Tibial nerve (tissue), 4 donors: ENCODE measurements around the gene BCOR. TPM values are rescaled to one million over a fixed set of nuclear protein-coding genes. Genes with fewer than 3 reads are reported as not detected.

ENCODE experiments used
- DNase-seq, 2 donors: peaks; one replicate each; pipeline ENCODE4 v3.0.0-alpha.2; 2019; ENCODE audit warnings: low spot score in 2 of 2
- H3K27ac ChIP-seq, 4 donors: fragments of 200-600 bp; sonication (generic) in 3 of 4; one replicate each; pipeline ENCODE4 v1.5.1; 2017 to 2019; ENCODE audit warnings: mild to moderate bottlenecking in 1 of 4
- H3K27me3 ChIP-seq, 2 donors: fragments of 200-600 bp; sonication (generic) in 1 of 2; one replicate each; pipeline versions ENCODE4 v1.5.1 to v1.6.0; 2017 to 2019
- H3K36me3 ChIP-seq, 3 donors: fragments of 200-600 bp; sonication (generic); one replicate each; pipeline ENCODE4 v1.5.1; 2018 to 2019
- H3K4me1 ChIP-seq, 4 donors: fragments of 200-600 bp; sonication (generic) in 3 of 4; one replicate each; pipeline ENCODE4 v1.5.1; 2017 to 2019
- H3K4me3 ChIP-seq, 4 donors: fragments of 200-600 bp; sonication (generic) in 3 of 4; one replicate each; pipeline ENCODE4 v1.5.1; 2017 to 2019; ENCODE audit warnings: mild to moderate bottlenecking in 1 of 4, moderate library complexity in 1 of 4
- H3K9me3 ChIP-seq, 4 donors: fragments of 200-600 bp; sonication (generic) in 3 of 4; one replicate each; pipeline ENCODE4 v1.5.1; 2017 to 2019
- CTCF ChIP-seq, 5 experiments: fragments of 200-600 bp in 3 of 5; fragments of 450-650 bp in 2 of 5; sonication (generic) in 3 of 5; IDR thresholded peaks; one replicate each; pipeline ENCODE4 v1.5.1; 2016 to 2019; ENCODE audit warnings: antibody characterized with exemption in 5 of 5, mild to moderate bottlenecking in 3 of 5, moderate library complexity in 2 of 5
- EP300 ChIP-seq, 2 donors: sonication (generic); formaldehyde crosslinking; IDR thresholded peaks; one replicate each; pipeline ENCODE4 v1.6.1; 2017; ENCODE audit warnings: antibody characterized with exemption in 2 of 2, mild to moderate bottlenecking in 1 of 2
- POLR2A ChIP-seq, 2 donors: fragments of 450-650 bp; IDR thresholded peaks; one replicate each; pipeline ENCODE4 v1.6.1; 2017; ENCODE audit warnings: antibody characterized with exemption in 2 of 2, mild to moderate bottlenecking in 2 of 2, moderate library complexity in 2 of 2
- WGBS, 2 donors: methylation state at CpG; one replicate each; pipeline ENCODE4 v1.1.5; 2018; 5-methylcytosine and 5-hydroxymethylcytosine counted together
- total RNA-seq, 4 donors: library from RNA; depleted of rRNA; stranded (reverse); fragments of >200 nt; gene quantifications; one replicate each; pipeline ENCODE4 v1.1.0, GENCODE V29; 2016

Gene BCOR
- total RNA-seq, 4 donors from 2014 or later: 16.2 to 34.7 (median 23.7) TPM

DNA sequence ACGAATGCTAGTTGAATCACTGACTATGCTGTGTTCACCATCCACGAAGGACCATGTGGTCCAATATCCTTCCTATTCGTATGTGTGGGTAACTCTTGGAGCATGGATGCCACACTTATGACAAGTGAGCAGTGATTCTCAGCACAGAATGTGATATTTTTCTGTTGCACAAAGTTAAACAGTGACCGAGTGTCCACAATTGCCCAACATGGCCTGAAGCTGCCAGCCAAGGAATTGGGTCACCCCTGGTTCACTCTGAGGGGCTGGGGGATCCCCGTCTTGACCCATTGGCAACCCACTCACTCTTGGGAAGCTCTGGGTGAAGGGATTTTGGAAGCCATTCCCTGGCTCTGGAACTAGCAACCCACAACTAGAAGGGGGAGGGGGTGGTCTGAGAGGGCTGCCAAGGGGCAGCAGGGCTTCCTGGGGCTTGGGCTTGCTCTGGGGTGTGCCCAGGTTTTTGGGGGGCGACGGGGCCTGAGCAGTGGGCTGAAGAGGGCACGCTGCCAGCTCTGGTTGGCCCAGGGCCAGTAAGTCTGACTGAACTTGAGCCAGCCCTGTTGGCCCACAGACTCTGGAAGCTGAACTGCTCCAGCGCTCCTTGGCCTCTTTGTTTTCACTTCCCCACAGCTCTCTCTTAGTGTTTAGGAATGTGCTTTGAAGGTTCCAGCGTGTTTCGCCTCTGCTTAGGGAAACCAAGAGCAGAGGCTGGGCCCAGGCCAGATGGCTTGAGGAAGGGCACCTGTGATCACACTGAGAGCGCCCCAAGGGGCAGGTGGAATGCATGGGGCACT is 43.1 kb upstream of the BCOR start:
- H3K4me1 ChIP-seq: peaks cover 0 to 28% (median 8%) of the 10 kb centered on the region in 4 donors
- H3K9me3 ChIP-seq: no peaks in the 10 kb centered on the region
- H3K27me3 ChIP-seq: peaks cover 0 to 23% of the 10 kb centered on the region in 2 donors
- TF ChIP-seq EP300 (IDR thresholded peaks at IDR 0.05): peak in 1 of 2 donors; percentile 82
- no peak for TF ChIP-seq CTCF (IDR thresholded peaks at IDR 0.05)
- 8 to 21% methylated on average over 8 to 12 of the region's 12 CpGs for WGBS, 2 donors
- peak overlapping the region in 3 of 4 donors; percentile 34 to 73 (median 70) for H3K27ac ChIP-seq
- DNase-seq: peak in 1 of 2 donors; percentile 50
- no peaks in the 10 kb centered on the region for H3K36me3 ChIP-seq
- H3K4me3 ChIP-seq: no peak overlapping the region

GRCh38 chrX:40132751-40133150 is 35.0 kb upstream of the BCOR start:
- 51 to 60% methylated on average over 7 of the region's 7 CpGs for WGBS, 2 donors
- Histone ChIP-seq H3K9me3 (no peaks in the 10 kb centered on the region), H3K4me1 (no peaks in the 10 kb centered on the region), H3K27ac (peak overlapping the region in 2 of 4 donors; percentile 4 to 62), H3K27me3 (no peaks in the 10 kb centered on the region), H3K36me3 (no peaks in the 10 kb centered on the region), H3K4me3 (no peak overlapping the region)
- TF ChIP-seq EP300 (IDR thresholded peaks at IDR 0.05) (peak in 1 of 2 donors; percentile 35), POLR2A (IDR thresholded peaks at IDR 0.05) (no peak)
- DNase-seq: peak; percentile 54 to 70

GRCh38 chrX:40131654-40132337 is 34.0 kb upstream of the BCOR start:
- H3K4me1 ChIP-seq: no peaks in the 10 kb centered on the region
- no peak for TF ChIP-seq EP300 (IDR thresholded peaks at IDR 0.05)
- H3K27me3 ChIP-seq: no peaks in the 10 kb centered on the region
- H3K9me3 ChIP-seq: no peaks in the 10 kb centered on the region
- peak overlapping the region in 1 of 4 donors; percentile 62 for H3K27ac ChIP-seq
- H3K36me3 ChIP-seq: no peaks in the 10 kb centered on the region
- DNase-seq: no peak
- WGBS, 2 donors: 86 to 92% methylated on average over 9 to 10 of the region's 10 CpGs
- H3K4me3 ChIP-seq: no peak overlapping the region

DNA sequence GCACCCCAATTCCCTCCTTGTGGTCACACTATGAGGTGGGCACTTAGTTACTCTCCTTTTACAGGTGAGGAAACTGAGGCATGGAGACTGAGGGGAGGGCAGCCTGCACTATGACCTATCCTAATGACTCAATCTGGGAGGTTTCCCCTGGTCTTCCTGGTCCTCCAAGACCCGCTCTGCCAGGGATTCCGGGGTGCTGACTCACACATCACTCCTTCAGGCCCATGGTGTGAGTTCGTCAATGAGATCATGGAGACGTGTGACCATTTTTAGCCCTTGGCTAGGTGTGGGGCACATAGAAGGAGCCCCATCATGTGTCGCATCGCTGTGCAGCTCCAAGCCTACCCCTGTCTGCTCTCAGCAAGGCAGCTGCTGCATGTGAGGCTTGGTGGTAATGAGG is 32.4 kb upstream of the BCOR start:
- no peaks in the 10 kb centered on the region for H3K9me3 ChIP-seq
- no peak overlapping the region for H3K27ac ChIP-seq
- H3K4me1 ChIP-seq: no peaks in the 10 kb centered on the region
- no peaks in the 10 kb centered on the region for H3K27me3 ChIP-seq
- 80 to 86% methylated on average over 1 to 6 of the region's 6 CpGs for WGBS, 2 donors
- no peaks in the 10 kb centered on the region for H3K36me3 ChIP-seq
- H3K4me3 ChIP-seq: no peak overlapping the region
- TF ChIP-seq POLR2A (IDR thresholded peaks at IDR 0.05): no peak
- no peak for TF ChIP-seq EP300 (IDR thresholded peaks at IDR 0.05)
- TF ChIP-seq CTCF (IDR thresholded peaks at IDR 0.05): no peak
- no peak for DNase-seq

DNA sequence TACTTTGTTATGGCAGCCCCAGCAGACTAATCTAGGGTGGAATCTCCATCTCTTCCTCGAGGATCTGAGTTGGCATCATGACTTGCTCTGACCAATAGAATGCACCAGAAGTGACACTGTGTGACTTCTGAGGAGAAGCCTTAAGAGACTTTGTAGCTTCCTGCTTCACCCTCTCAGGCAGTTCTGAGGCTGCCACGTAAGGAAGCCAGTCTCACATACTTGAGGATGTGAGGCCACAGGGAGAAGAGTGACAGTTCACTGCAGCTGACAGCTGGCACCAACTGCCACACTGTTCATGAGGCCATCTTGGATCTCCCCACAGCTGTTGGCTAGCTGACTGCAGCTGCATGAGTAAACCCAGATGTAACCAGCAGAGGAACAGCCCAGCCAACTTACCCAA is 29.3 kb upstream of the BCOR start:
- TF ChIP-seq CTCF (IDR thresholded peaks at IDR 0.05) (no peak), POLR2A (IDR thresholded peaks at IDR 0.05) (no peak), EP300 (IDR thresholded peaks at IDR 0.05) (no peak)
- 67 to 82% methylated on average over 2 of the region's 2 CpGs for WGBS, 2 donors
- Histone ChIP-seq H3K27me3 (no peaks in the 10 kb centered on the region), H3K27ac (no peak overlapping the region), H3K4me1 (no peaks in the 10 kb centered on the region), H3K4me3 (no peak overlapping the region), H3K36me3 (no peaks in the 10 kb centered on the region), H3K9me3 (no peaks in the 10 kb centered on the region)
- no peak for DNase-seq

- Histone ChIP-seq H3K27me3 (no peaks in the 10 kb centered on the region), H3K27ac (no peak overlapping the region), H3K9me3 (no peaks in the 10 kb centered on the region), H3K4me1 (no peaks in the 10 kb centered on the region), H3K4me3 (no peak overlapping the region), H3K36me3 (no peaks in the 10 kb centered on the region)
- WGBS, 2 donors: 91 to 96% methylated on average over 9 to 10 of the region's 10 CpGs
- DNase-seq: no peak
- no peak for TF ChIP-seq CTCF (IDR thresholded peaks at IDR 0.05)
- TF ChIP-seq POLR2A (IDR thresholded peaks at IDR 0.05): no peak
- TF ChIP-seq EP300 (IDR thresholded peaks at IDR 0.05): no peak
These were observed 24.7 kb upstream of the BCOR start for GRCh38 chrX:40122487-40122886.
